ENCODE data around the gene ZNF512B. TPM values are rescaled to one million over a fixed set of nuclear protein-coding genes. Genes with fewer than 3 reads are reported as not detected.
A peak's percentile ranks its signal among the peaks of the same experiment; 100 is the strongest.

The ZNF512B gene
- total and polyA plus RNA-seq, 2 donors (not counting 1 experiment from before 2014, with no cell fraction given) = 8.8 to 10.5 TPM

- Histone ChIP-seq H2AFZ (ENCODE audit: insufficient read depth, low read depth, low read length, poor library complexity, severe bottlenecking) (no peak overlapping the region), H3K4me2 (replicated peaks; ENCODE audit: low read depth, low read length, poor library complexity, severe bottlenecking) (no peak overlapping the region), H3K4me1 (ENCODE audit: control insufficient read depth in 2 of 2, insufficient read depth in 2 of 2, low read length in 2 of 2) (peaks cover 11 to 21% of the 10 kb centered on the region in 2 donors), H3K9me3 (ENCODE audit: control extremely low read depth in 1 of 3, control insufficient read depth in 2 of 3, insufficient read depth in 1 of 3, low read length in 2 of 3) (peaks cover 1 to 26% (median 8%) of the 10 kb centered on the region in 3 donors), H3K4me3 (ENCODE audit: control extremely low read depth in 1 of 5, extremely low read depth in 1 of 5, insufficient read depth in 1 of 5, low read depth in 2 of 5, low read length in 4 of 5) (no peak overlapping the region), H3K27ac (ENCODE audit: low read length in 2 of 2) (no peak overlapping the region), H4K20me1 (ENCODE audit: control insufficient read depth, insufficient read depth, low read length, poor library complexity, severe bottlenecking) (peaks cover 76% of the 10 kb centered on the region), H3K36me3 (replicated peaks in 1 of 2; ENCODE audit: control extremely low read depth in 1 of 2, control insufficient read depth in 1 of 2, extremely low read depth in 1 of 2, insufficient read depth in 2 of 2, low read length in 1 of 2) (peaks cover 1 to 16% of the 10 kb centered on the region in 2 experiments), H3K27me3 (replicated peaks in 1 of 4; ENCODE audit: control extremely low read depth in 1 of 4, control insufficient read depth in 3 of 4, insufficient read depth in 4 of 4, low read length in 3 of 4) (no peaks in the 10 kb centered on the region), H3K9ac (ENCODE audit: low read length) (no peak overlapping the region), H3K79me2 (ENCODE audit: control insufficient read depth, insufficient read depth, low read length) (peaks cover 91% of the 10 kb centered on the region)
- CTCF ChIA-PET = no interaction called here
- Mint-ChIP-seq H3K4me3 (no peak overlapping the region), H3K4me1 (peaks cover 25% of the 10 kb centered on the region), H3K9me3 (ENCODE audit: insufficient read depth) (peaks cover 2% of the 10 kb centered on the region), H3K27ac (no peak overlapping the region), H3K27me3 (no peaks in the 10 kb centered on the region)
- intact Hi-C loops (cut with micrococcal nuclease) = no loop called here
- TF ChIP-seq CTCF (IDR thresholded peaks at IDR 0.05) = no peak
- TF ChIP-seq EZH2 (IDR thresholded peaks at IDR 0.05; ENCODE audit: borderline replicate concordance, insufficient read depth, low read depth, low read length, poor library complexity, severe bottlenecking) = no peak
- WGBS (ENCODE audit: insufficient coverage) = 91% methylated on average over 22 of the region's 23 CpGs
- no peak for ATAC-seq (ENCODE audit: low read depth)
- POLR2A ChIA-PET = no interaction called here
- DNase-seq = no peak
Measured at GRCh38 chr20:63920226-63920625, 49.5 kb downstream of the ZNF512B start.

GRCh38 chr20:63919130-63919529 is 50.6 kb downstream of the ZNF512B start:
- H3K36me3 ChIP-seq (replicated peaks in 1 of 2; ENCODE audit: control extremely low read depth in 1 of 2, control insufficient read depth in 1 of 2, extremely low read depth in 1 of 2, insufficient read depth in 2 of 2, low read length in 1 of 2) = peaks cover 1 to 19% of the 10 kb centered on the region in 2 experiments
- no peak overlapping the region for H2AFZ ChIP-seq (ENCODE audit: insufficient read depth, low read depth, low read length, poor library complexity, severe bottlenecking)
- H3K4me1 ChIP-seq (ENCODE audit: control insufficient read depth in 2 of 2, insufficient read depth in 2 of 2, low read length in 2 of 2) = peaks cover 11 to 21% of the 10 kb centered on the region in 2 donors
- intact Hi-C loops (cut with micrococcal nuclease) = no loop called here
- H3K4me2 ChIP-seq (replicated peaks; ENCODE audit: low read depth, low read length, poor library complexity, severe bottlenecking) = peak overlapping the region; percentile 25
- ChIA-PET CTCF (no interaction called here), POLR2A (interaction anchor here (0.6 kb wide), 1 partner anchor 366 kb away, joined by 3 read pairs; no protein-coding TSS in a partner anchor)
- H3K4me3 Mint-ChIP-seq = no peak overlapping the region
- H3K9me3 Mint-ChIP-seq (ENCODE audit: insufficient read depth) = peaks cover 2% of the 10 kb centered on the region
- peaks cover 27% of the 10 kb centered on the region for H3K4me1 Mint-ChIP-seq
- no peak overlapping the region for H3K27ac ChIP-seq (ENCODE audit: low read length in 2 of 2)
- no peak for ATAC-seq (ENCODE audit: low read depth)
- no peak overlapping the region for H3K9ac ChIP-seq (ENCODE audit: low read length)
- 91% methylated on average over 13 of the region's 19 CpGs for WGBS (ENCODE audit: insufficient coverage)
- no peak for DNase-seq
- no peak for TF ChIP-seq EZH2 (IDR thresholded peaks at IDR 0.05; ENCODE audit: borderline replicate concordance, insufficient read depth, low read depth, low read length, poor library complexity, severe bottlenecking)
- H3K27me3 ChIP-seq (replicated peaks in 1 of 4; ENCODE audit: control extremely low read depth in 1 of 4, control insufficient read depth in 3 of 4, insufficient read depth in 4 of 4, low read length in 3 of 4) = no peaks in the 10 kb centered on the region
- no peaks in the 10 kb centered on the region for H3K27me3 Mint-ChIP-seq
- H3K4me3 ChIP-seq (ENCODE audit: control extremely low read depth in 1 of 5, extremely low read depth in 1 of 5, insufficient read depth in 1 of 5, low read depth in 2 of 5, low read length in 4 of 5) = no peak overlapping the region
- H3K79me2 ChIP-seq (ENCODE audit: control insufficient read depth, insufficient read depth, low read length) = peaks cover 91% of the 10 kb centered on the region
- no peak overlapping the region for H3K27ac Mint-ChIP-seq
- H3K9me3 ChIP-seq (ENCODE audit: control extremely low read depth in 1 of 3, control insufficient read depth in 2 of 3, insufficient read depth in 1 of 3, low read length in 2 of 3) = peaks cover 2 to 30% (median 8%) of the 10 kb centered on the region in 3 donors
- peaks cover 77% of the 10 kb centered on the region for H4K20me1 ChIP-seq (ENCODE audit: control insufficient read depth, insufficient read depth, low read length, poor library complexity, severe bottlenecking)

Measured in B cell (primary cell).